ENCODE data around the gene HHIPL1.

Gene HHIPL1

DNA sequence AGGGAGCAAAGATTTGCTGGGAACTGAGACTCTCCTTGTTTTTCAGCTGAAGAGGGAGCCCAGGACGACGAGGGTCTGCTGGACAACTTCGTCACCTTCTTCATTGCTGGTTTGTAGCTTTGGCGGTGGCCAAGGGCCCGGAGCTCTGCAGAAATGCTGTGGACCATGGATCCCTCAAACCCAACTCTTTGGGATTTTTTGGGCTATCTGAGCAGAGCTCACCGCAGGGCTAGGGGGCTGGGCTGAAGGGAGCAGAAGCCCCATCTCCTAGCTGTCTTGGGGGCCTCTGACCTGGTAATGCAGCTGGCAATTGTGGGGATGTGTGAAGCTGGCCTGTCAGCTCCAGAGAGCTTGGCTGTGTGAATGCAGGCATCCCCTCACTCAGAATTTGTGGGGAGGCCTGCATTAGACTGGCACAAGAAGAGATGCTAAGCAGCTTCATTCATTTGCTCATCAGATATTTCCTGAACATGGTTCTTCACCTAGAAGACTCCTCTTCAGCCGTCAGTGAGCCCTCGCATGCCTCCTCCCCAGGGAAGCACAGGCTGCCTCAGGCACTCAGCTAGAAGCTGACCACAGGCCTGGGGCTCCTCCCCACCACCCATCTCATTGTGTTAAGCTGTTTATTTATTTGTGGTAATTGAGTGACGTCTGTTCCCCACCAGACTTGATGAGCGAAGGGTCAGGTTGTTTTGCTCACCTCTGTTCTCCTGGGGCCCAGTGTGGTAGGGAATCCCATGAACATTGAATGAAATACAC is 71.3 kb downstream of the HHIPL1 start:
- DNase-seq (ENCODE audit: low read depth in 2 of 2), result no peak

DNA sequence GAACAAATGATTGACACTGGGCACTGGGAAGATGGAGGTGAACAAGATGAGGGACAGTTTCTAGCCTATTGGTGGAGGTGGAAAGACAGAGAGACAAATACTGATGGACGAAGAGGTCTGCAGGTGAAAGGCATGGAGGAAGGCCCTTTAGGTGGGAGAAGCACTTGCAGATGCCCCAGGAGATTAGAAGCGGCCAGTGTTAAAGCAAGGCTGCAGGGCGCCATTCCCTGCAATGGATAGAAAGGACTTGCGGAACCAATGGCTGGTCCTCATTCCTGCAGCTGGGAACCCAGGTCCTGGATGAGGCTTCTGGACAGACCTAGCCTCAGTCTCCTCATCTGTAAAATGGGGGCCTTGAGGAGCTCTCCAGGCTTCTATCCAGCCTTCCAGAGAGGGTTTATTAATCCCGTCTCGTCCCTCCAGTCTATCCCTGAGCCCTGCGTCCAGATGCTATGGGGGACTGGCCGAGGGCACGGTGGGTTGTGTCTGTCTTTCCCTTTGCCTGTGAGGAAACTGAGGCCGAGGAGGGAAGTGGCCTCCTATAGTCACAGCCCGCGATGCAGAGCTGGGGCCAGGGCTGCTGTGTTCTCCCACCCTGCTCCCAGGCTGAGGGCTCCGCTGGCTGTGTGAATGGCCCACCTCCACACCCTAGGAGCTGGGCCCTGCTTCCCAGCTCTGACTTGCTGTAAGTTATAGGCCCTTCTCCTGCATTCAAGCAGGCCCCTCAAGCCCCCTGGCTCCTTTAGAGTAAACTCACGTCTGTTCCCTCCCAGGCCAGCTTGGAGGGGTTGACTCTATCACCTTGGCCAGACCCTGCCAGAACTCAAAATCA is 72.1 kb downstream of the HHIPL1 start:
- DNase-seq (ENCODE audit: low read depth in 2 of 2), result no peak

DNA sequence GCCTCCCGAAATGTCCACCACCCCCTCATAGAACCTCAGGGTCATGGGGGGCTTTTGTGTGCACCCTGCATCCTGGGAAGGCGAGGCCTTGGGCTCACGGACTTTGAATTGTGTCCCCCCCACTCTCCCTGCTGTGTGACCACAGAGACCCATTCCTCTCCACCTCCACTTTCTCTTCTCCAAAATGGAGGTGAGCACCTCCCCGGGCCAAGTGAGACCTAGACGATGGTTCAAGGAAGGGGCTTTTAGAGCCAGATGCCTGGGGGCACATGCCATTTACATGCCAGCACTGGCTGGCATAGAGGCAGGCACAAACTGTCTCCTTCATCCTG is 72.7 kb downstream of the HHIPL1 start:
- no peak for DNase-seq (ENCODE audit: low read depth in 2 of 2)

DNA sequence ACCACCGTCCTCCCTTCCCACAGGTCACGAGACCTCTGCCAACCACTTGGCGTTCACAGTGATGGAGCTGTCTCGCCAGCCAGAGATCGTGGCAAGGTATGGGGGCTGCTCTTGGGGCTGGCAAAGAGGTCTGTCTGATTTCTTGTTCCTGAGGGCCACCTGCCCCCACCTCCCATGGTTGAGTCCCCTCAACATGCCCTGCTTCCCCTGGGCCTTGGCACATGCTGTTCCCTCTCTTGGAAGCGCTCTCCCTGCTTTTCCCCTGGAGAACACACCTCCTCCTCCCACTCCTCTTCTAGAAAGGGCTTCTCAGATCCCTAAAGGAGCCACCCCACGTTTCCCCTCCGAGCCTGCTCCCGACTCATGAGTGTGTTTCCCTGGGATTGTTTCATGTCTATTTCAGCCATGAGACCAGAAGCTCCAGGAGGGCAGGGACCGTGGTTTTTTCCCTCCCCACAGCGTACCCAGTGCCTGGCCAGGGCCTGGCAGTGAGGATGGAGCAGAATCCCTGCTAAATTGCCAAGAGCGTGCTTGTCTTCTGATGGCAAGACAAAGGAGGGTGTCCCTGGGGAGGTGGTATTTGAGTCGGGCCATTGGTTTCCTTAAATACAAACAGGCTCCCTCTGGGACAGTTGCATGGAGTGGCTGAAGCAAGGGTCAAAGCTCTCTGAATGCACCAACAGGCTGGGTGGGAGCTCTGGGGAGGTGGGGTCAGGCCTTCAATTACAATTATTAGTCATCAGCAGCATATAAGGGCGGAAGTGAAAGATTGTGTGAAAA is 73.3 kb downstream of the HHIPL1 start:
- no peak for DNase-seq (ENCODE audit: low read depth in 2 of 2)

DNA sequence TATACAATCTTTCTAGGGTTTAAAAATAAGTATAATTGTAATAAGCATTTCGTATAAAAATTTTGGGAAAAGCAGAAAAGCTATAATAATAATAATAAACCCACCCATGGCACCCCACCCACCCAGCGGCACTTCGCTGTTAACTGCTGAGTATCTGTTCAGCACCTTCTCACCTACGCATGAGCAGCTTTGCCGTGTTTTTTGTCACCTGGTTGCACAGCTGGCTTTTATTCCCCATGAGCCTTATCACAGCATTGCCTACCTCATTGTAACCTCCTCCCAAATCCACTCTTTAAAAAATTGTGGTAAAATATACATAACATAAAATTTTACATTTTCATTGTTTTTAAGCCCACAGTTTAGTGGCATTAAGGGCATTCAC is 73.9 kb downstream of the HHIPL1 start:
- DNase-seq (ENCODE audit: low read depth in 2 of 2), result no peak

DNA sequence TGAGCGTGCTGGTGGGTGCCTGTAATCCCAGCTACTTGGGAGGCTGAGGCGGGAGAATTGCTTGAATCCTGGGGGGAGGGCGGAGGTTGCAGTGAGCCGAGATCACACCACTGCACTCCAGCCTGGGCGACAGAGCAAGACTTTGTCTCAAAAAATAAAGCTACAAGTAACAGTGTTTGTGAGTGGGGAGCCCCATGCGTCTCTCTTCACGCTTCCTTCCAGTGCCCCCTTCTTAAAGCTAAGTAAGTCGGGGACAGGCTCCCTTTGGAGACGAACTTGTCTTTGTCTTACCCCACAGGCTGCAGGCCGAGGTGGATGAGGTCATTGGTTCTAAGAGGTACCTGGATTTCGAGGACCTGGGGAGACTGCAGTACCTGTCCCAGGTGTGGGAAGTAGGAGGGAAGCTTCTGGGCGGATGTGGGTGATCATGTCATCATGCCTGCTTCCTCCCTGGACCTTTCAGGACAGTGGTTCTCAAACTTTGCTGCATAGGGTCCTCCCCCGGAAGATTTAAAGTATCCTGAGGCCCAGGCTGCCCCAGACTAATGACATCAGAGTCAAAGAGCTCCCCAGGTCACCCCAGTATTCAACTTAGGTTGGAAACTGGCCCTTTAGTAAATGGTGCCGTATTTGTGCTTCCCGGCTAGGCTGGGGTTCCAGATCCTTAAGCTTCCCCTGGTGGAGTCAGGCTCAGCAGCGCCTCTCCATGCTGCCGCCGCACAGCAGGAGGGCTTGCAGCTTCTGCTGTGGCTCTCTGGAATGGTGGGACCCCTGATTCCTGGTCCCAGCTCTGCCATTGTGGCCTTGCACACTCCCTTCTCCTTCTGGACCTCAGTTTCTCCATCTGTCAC is 76.2 kb downstream of the HHIPL1 start:
- no peak for DNase-seq (ENCODE audit: low read depth in 2 of 2)

DNA sequence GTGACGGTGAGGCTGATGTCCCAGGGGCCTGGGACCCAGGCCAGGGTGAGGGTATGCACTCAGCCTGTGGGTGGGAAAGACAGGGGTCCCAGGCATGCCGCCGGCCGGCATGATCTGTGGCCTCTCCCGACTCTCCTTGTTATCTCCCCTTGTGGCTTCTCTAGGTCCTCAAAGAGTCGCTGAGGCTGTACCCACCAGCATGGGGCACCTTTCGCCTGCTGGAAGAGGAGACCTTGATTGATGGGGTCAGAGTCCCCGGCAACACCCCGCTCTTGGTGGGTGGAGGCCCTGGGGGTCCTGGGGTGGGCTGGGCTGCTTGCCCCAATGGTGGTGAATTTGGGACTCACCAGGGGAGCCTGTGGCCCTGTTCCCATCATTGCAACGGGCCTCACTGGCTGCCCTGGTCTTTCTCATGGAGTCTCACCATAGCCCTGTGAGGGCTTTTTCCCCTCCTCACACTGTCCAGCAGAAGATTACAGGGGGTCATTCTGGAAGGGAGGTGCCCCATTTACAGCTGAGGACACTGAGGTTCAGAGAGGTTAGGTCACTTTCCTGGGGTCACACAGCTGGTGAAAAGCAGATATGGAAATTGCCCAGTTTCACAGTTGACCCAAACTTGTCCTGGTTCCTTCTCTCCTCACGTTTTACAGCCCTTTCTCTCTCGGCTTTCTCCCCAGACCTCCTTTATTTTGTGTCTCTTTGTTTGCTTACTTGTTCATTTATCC is 77.0 kb downstream of the HHIPL1 start:
- no peak for DNase-seq (ENCODE audit: low read depth in 2 of 2)

DNA sequence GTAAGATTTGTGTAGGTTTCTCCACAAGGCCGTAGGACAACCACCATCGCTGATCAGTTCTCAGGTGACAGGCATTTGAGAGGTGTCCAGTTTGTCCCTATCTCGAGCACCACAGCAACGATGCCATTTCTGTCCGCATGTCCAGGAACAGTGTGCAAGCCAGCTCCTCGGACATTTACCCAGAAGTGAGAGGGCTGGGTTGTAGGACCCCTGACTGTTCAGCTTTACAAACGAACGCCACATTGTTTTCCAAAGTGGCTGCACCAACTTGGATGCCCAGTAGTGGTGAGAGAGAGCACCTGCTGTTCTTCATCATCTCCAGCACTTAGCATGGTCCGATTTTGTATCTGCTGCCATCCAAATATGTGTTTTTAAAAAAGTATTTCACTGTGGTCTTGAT is 77.8 kb downstream of the HHIPL1 start:
- no peak for DNase-seq (ENCODE audit: low read depth in 2 of 2)

DNA sequence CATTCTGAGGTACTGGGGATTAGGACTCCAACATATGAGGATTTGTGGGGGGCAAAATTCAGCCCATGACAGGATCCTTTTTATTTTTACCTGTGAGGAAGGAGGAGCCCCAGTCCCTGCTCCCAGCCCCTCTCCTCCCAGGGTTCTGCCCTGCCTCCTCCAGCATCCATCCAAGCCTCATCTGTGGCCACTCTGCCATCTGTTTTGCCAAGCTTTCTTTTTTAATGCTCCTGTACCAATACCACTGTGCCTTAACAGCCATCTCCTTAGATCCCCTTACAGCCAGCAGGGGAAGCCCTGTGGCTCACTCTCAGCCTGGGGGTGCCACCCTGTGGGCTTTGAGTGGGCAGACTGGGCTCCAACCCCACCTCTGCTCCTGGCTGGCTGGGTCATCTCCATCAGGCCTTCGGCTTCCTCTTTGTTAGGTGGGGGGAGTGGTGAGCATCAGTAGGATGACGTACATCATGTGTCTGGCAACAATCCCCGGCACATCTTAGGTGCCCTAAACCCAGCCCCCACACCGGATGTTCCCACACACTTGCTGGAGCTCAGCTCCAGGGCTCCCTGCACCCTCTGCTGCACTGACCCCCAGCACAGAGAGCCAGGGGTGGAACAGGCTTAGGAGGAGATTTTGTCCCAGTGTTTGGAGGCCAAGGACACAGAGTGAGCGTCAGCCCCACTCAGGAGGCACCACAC is 79.4 kb downstream of the HHIPL1 start:
- no peak for DNase-seq (ENCODE audit: low read depth in 2 of 2)

DNA sequence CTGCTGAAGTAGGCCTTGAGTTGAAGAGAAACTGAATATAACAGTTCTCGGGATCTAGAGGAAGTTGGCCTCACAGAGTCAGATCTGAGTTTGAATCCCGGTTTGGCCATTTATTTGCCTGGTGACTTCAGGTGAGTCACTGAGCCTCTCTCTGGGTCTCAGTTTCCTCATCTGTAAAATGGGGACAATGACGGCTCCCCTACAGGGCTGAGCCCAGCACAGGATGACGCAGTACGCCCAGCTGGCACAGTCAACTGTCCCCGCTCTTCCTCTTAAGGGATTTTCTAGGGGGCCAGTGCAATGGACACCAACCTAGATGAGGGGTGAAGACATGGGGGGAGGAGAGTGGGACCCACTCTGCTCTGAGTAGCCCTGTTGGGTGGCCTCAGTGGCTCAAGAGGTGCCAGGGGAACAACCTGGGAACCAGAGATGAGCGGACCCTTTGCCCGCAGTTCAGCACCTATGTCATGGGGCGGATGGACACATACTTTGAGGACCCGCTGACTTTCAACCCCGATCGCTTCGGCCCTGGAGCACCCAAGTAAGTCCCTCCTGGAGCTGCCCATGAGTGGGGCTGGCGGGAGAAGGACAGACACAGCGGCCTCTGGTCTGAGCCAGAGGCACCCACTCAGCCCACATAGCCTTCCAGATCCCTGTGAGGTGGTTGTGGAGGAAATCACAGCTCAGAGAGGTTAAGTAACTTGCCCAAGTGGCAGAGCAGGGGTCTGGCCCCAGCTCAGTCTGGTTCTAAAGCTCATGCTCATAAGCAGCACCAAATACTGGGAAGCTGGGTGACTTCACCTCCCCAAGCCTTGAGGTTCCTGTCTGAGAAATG is 80.2 kb downstream of the HHIPL1 start:
- DNase-seq (ENCODE audit: low read depth in 2 of 2), result no peak

DNA sequence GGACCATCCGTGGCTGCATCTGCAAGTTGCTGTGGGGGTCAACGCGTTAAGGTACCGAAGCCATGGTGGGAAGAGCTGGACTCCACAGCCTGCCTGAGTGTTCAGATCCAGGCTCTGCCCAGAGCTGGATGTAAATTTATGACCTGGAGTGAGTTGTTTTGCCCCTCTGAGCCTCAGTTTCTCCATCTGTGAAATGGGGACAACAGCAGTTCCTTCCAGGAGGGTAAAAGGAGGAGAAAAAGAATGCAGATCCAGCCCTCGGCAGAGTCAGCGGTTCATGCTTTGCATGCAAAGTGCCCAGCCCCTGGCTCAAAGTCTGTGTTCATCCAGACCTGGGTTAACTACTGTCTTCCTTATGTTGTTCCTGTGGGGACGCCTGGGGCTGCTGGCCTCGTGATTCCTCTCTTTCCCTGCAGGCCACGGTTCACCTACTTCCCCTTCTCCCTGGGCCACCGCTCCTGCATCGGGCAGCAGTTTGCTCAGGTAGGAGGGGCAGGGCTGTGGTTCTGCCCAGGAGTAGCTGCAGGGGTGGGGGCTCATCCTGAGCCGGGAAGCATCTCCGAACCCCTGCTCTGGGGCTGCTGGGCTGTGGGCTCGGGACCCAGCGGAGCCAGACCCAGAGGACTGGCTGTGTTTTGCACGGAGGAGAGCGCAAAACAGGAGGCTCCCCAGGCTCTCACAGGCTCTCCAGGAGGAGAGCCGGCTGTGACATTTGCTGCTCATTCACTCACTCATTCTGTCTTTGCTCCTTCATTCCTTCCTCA is 81.0 kb downstream of the HHIPL1 start:
- no peak for DNase-seq (ENCODE audit: low read depth in 2 of 2)

DNA sequence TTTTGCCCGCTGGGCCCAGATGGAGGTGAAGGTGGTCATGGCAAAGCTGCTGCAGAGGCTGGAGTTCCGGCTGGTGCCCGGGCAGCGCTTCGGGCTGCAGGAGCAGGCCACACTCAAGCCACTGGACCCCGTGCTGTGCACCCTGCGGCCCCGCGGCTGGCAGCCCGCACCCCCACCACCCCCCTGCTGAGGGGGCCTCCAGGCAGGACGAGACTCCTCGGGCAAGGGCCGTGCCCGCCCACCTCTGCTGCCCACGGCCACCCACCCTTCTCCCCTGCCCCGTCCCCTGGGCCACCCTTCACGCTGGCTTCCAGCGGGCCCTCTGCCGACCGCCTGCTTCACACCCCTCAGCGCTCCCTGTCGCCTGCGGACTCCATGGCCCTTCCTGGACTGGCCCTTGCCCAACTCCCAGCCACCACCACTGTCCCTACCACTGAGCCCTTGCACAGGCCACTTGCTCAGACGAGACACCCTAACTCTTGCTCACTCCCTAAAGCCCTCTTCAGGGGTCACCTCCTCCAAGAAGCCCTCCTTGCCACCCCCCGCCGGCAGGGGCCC is 81.7 kb downstream of the HHIPL1 start:
- no peak for DNase-seq (ENCODE audit: low read depth in 2 of 2)

DNA sequence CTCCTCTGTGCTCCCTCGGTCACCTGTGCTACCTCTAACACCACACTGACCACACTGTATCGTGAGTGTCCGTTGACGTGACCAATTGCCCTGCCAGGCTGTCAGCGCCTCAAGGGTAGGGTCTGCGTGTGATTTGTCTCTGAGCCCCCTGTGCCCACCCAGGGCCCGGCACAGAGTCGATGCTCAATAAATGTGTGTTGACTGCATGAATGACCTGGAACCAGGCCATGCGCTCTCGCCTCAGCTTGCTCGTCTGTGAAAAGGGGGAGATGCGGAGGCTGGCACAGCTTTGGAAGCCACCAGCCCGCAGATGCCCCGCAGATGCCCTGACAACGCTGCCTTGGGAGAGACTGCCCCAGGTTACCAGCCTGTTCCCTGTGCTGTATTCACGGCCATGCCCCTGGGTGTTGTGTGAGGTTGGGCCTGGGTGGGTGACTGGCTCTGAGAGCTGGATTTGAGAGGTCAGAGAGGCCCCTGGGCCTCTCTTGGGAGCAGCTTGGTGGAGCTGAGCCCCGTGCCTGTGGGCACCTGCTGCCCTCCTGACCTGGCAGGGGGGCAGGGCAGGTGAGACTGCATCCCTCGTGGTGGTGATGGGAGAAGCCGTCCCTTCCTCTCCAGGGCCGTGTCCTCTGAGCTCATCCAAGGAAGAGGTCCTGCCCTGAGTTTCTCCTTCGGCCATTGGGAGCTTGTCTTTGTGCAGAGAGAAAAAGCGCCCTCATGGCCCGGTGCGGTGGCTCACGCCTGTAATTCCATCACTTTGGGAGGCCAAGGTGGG is 82.4 kb downstream of the HHIPL1 start:
- no peak for DNase-seq (ENCODE audit: low read depth in 2 of 2)

DNA sequence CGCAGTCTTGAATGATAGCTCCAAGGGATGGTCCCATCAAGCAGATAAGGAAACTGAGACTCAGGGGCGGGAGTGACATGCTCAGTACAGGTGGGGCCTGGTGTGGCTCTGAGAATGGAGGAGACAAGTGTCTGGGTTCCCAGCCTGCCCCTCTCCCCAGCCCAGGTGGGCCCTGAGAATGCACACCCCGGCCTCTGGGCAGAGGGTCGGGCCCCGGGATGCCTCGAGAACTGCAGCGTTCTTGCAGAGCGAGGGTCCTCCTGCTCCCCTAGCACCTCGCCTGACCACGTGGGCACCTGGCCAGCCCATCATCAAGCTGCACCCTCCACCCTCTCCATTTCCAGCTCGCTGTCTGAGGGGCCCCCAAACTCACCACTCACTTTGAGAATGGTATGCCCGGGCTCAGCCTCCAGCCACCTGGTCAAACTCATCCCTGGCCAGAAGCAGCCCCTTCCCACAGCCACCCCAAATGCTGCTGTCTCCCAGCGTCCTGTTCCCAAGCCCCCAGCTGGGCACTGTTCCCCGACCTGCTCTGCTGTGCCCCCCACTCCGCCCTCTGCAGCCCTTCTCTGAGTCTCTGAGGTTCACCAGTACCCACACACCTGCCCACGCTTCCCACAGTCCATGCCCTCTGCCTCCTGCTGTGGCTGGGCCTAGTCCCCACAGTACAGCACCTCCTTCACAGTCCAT is 83.4 kb downstream of the HHIPL1 start:
- no peak for DNase-seq (ENCODE audit: low read depth in 2 of 2)

DNA sequence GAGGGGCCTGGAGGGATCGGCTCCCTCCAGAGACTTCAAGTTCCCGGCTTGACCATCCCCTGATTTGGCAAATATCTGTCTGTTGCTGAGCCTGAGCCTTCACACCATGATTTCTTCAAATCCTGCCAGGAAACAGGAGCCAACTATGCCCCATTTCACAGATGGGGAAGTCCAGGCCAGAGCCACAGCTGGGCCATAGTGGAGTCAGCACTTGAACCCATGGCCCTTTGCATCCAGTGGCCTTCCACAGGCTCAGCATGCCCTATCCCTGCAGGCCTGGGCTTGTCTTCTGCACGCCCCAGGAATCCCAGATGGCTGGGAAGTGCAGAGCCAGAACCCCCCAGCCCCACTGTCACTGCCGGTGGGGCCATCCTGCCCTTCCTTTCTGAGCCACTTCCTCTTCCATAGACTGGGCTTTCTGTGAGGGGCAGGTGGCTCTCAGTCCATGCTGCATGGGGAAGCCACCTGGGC is 84.1 kb downstream of the HHIPL1 start:
- DNase-seq (ENCODE audit: low read depth in 2 of 2), result no peak
